HEK293 (cell line): ENCODE measurements around the gene ADAMTSL5.

Experiments
- KLF10 ChIP-seq: fragments of 450-650 bp; IDR thresholded peaks from 2 replicates; pipeline ENCODE4 v1.5.1; 2018; ENCODE audit warnings: missing biosample characterization, mild to moderate bottlenecking, missing genetic modification characterization
- MZF1 ChIP-seq: fragments of 450-650 bp; formaldehyde crosslinking; IDR thresholded peaks from 2 replicates; pipeline ENCODE4 v1.5.1; 2017; ENCODE audit warnings: missing biosample characterization, missing genetic modification characterization, borderline replicate concordance
- ZNF423 ChIP-seq: fragments of 450-650 bp; formaldehyde crosslinking; IDR thresholded peaks from 2 replicates; pipeline ENCODE4 v1.5.1; 2016; ENCODE audit warnings: missing biosample characterization, missing genetic modification characterization
- TF ChIP-seq, protein P1 (sequence below): fragments of 450-650 bp; formaldehyde crosslinking; IDR thresholded peaks from 2 replicates; pipeline ENCODE4 v1.5.1; 2016; ENCODE audit warnings: missing biosample characterization, missing genetic modification characterization

DNA sequence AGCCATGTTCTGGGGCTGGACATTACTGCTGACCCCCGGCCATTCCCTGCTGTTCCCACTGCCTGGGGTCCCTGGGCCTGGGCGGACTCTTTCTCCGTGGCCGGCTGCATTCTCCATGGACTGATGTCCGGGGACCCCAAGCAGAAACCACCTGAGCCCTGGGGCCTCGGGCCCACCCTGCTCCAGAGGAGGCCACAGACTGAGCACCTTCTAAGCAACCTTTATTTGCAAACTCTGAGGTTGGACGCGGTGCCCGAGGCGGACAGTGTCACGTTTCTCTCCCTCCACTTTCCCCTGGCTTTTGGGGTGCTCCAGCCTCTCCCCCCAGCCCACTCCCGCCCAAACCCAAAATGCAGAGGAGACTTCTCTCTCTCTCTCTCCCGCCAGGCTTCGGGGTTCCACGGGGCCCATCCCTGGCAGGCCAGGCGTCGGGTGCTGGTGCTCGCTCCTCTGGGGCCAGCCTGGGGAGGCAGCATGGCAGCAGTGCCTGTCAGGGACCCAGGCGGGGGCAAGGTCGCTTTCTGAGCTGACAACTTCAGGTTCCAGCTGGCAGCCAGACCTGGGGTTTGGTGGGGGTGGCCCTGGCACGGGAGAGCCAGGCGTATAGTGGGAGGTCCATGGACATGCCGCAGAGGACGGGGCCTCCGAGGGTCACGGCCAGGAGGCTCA lies 31.5 kb downstream of the ADAMTSL5 start:
- TF ChIP-seq ZNF423 (no peak), KLF10 (no peak), MZF1 (tag by site-specific recombination) (no peak)
- TF ChIP-seq, protein P1, sequence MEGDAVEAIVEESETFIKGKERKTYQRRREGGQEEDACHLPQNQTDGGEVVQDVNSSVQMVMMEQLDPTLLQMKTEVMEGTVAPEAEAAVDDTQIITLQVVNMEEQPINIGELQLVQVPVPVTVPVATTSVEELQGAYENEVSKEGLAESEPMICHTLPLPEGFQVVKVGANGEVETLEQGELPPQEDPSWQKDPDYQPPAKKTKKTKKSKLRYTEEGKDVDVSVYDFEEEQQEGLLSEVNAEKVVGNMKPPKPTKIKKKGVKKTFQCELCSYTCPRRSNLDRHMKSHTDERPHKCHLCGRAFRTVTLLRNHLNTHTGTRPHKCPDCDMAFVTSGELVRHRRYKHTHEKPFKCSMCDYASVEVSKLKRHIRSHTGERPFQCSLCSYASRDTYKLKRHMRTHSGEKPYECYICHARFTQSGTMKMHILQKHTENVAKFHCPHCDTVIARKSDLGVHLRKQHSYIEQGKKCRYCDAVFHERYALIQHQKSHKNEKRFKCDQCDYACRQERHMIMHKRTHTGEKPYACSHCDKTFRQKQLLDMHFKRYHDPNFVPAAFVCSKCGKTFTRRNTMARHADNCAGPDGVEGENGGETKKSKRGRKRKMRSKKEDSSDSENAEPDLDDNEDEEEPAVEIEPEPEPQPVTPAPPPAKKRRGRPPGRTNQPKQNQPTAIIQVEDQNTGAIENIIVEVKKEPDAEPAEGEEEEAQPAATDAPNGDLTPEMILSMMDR = no peak
